Mucosa of rectum (tissue), 2 donors: ENCODE measurements around the gene CACNA1H.

Experiments used
- H3K27ac ChIP-seq, 2 donors: one replicate each; pipeline ENCODE4 v1.7.0; 2013; ENCODE audit warnings: inconsistent platforms in 2 of 2, low read depth in 2 of 2, low read length in 2 of 2
- H3K27me3 ChIP-seq, 2 donors: one replicate each; pipeline ENCODE4 v1.7.0; 2013; ENCODE audit warnings: low read length in 2 of 2; ENCODE audit not compliant: control insufficient read depth in 2 of 2, insufficient read depth in 2 of 2
- H3K36me3 ChIP-seq, 2 donors: one replicate each; pipeline ENCODE4 v1.7.0; 2013; ENCODE audit warnings: low read length in 2 of 2; ENCODE audit not compliant: control insufficient read depth in 2 of 2, insufficient read depth in 2 of 2
- H3K4me1 ChIP-seq, 2 donors: one replicate each; pipeline ENCODE4 v1.7.0; 2013; ENCODE audit warnings: low read length in 2 of 2, mild to moderate bottlenecking in 1 of 2; ENCODE audit not compliant: control insufficient read depth in 2 of 2, insufficient read depth in 2 of 2
- H3K4me3 ChIP-seq, 2 donors: one replicate each; pipeline ENCODE4 v1.7.0; 2013; ENCODE audit warnings: low read length in 2 of 2
- H3K9ac ChIP-seq, 2 donors: one replicate each; pipeline ENCODE4 v1.7.0; 2013; ENCODE audit warnings: low read length in 2 of 2, low read depth in 1 of 2, mild to moderate bottlenecking in 1 of 2
- H3K9me3 ChIP-seq, 2 donors: one replicate each; pipeline ENCODE4 v1.7.0; 2013; ENCODE audit warnings: low read length in 2 of 2; ENCODE audit not compliant: control insufficient read depth in 2 of 2
- donor health status: healthy.
- donor health status: Normal muscosa, but diverticular disease.

The CACNA1H gene

GRCh38 chr16:1218061-1218929 is 65.4 kb downstream of the CACNA1H start:
- H3K4me1 ChIP-seq = no peaks in the 10 kb centered on the region
- peaks cover 0 to 4% of the 10 kb centered on the region in 2 donors for H3K36me3 ChIP-seq
- H3K4me3 ChIP-seq = no peak overlapping the region
- H3K9ac ChIP-seq = no peak overlapping the region
- no peaks in the 10 kb centered on the region for H3K27me3 ChIP-seq
- no peaks in the 10 kb centered on the region for H3K9me3 ChIP-seq
- no peak overlapping the region for H3K27ac ChIP-seq

GRCh38 chr16:1218930-1219611 is 66.2 kb downstream of the CACNA1H start:
- H3K9me3 ChIP-seq = no peaks in the 10 kb centered on the region
- H3K4me1 ChIP-seq = no peaks in the 10 kb centered on the region
- H3K4me3 ChIP-seq = no peak overlapping the region
- H3K9ac ChIP-seq = no peak overlapping the region
- H3K36me3 ChIP-seq = peaks cover 0 to 4% of the 10 kb centered on the region in 2 donors
- no peaks in the 10 kb centered on the region for H3K27me3 ChIP-seq
- no peak overlapping the region for H3K27ac ChIP-seq

DNA sequence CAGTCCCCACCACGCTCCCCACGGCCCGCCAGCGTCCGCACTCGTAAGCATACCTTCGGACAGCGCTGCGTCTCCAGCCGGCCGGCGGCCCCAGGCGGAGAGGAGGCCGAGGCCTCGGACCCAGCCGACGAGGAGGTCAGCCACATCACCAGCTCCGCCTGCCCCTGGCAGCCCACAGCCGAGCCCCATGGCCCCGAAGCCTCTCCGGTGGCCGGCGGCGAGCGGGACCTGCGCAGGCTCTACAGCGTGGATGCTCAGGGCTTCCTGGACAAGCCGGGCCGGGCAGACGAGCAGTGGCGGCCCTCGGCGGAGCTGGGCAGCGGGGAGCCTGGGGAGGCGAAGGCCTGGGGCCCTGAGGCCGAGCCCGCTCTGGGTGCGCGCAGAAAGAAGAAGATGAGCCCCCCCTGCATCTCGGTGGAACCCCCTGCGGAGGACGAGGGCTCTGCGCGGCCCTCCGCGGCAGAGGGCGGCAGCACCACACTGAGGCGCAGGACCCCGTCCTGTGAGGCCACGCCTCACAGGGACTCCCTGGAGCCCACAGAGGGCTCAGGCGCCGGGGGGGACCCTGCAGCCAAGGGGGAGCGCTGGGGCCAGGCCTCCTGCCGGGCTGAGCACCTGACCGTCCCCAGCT is 67.3 kb downstream of the CACNA1H start:
- Histone ChIP-seq H3K9ac (no peak overlapping the region), H3K4me3 (no peak overlapping the region), H3K4me1 (no peaks in the 10 kb centered on the region), H3K27ac (no peak overlapping the region), H3K9me3 (no peaks in the 10 kb centered on the region), H3K27me3 (no peaks in the 10 kb centered on the region), H3K36me3 (peaks cover 0 to 4% of the 10 kb centered on the region in 2 donors)

GRCh38 chr16:1220841-1221627 is 68.1 kb downstream of the CACNA1H start:
- no peaks in the 10 kb centered on the region for H3K9me3 ChIP-seq
- H3K4me1 ChIP-seq = no peaks in the 10 kb centered on the region
- H3K4me3 ChIP-seq = no peak overlapping the region
- peak overlapping the region in 1 of 2 donors; percentile 7 for H3K9ac ChIP-seq
- no peaks in the 10 kb centered on the region for H3K27me3 ChIP-seq
- H3K27ac ChIP-seq = no peak overlapping the region
- peaks cover 0 to 4% of the 10 kb centered on the region in 2 donors for H3K36me3 ChIP-seq

DNA sequence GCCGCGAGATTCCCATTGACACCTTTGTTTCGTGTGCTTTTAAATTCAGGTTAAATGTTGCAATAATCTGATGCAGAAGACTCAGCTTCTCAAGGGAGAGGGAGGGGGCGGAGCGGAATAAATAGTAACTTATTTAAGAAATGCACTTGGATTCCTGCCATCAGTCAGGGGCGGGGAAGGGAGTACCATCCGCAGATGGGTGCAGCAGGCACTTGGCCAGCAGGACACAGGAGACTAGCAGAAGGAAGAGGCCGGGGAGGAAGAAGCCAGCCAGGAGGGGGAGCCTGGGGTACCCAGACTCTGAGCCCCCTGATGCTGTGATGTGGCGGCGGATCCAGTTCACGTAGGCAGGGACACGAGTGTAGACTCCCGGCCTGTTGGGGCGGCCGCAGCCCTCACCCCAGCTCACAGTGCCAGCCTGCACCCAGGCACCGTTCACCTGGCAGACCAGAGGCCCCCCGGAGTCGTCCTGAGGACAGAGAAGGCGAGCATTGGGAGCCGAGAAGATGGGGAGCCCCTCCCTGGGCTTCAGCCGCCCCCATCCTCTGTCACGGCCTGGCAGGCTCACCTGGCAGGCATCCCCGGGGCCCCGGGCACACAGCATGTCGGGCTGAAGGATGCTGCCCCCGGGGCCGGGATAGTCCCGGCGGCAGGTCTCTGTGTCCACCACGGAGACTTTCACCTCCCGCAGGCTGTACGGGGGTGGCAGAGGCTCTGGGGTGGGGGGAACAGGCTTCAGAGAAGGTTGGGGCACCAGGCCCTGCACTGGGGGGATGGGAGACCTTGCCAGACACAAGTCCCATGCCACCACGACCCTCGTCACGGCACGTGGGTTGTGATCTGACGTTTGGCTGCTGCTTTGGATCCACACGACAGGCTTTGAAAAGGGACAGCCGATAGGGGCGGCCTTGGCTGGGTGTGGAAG is 69.0 kb downstream of the CACNA1H start:
- no peak overlapping the region for H3K4me3 ChIP-seq
- H3K27me3 ChIP-seq = no peaks in the 10 kb centered on the region
- no peak overlapping the region for H3K9ac ChIP-seq
- H3K9me3 ChIP-seq = no peaks in the 10 kb centered on the region
- peaks cover 0 to 4% of the 10 kb centered on the region in 2 donors for H3K36me3 ChIP-seq
- H3K27ac ChIP-seq = no peak overlapping the region
- no peaks in the 10 kb centered on the region for H3K4me1 ChIP-seq

DNA sequence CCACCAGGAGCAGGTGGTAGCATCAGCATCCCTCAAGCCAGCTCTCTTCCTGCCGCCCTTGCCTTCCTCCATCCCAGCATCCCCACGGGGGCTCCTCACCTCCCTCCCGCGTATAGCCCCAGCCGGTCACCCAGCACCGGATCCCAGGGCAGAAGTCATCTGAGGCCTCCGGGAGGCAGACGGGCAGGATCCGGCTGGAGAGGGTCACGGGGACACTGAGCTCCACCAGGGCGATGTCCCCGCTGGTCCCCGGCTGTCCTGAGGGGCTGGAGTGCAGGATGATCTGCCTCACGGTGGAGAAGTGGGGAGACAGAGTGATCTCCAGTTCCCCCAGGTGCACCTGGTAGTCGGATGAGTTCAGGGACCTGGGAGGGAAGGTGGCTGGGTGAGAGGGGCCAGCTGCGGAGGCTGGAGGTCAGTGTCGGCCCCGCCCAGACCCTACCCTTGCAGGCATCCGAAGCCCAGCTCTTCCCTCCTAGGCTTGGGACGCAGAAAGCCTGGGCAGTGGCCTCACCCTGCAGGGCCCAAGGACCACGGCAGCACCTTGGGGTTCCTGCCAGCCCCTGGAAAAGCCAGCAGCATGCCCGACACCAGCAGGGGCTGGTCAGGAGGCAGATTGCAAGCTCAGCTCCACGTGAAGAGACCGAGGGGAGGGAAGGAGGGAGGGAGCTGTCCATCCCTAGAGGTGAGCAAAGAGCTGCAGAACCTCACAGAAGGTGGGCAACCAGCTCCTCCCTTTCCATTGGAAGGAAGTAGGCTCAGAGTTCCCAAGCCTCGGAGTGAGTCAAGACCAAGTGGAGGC is 69.8 kb downstream of the CACNA1H start:
- no peak overlapping the region for H3K27ac ChIP-seq
- no peaks in the 10 kb centered on the region for H3K27me3 ChIP-seq
- no peak overlapping the region for H3K9ac ChIP-seq

GRCh38 chr16:1223355-1224214 is 70.7 kb downstream of the CACNA1H start:
- H3K27me3 ChIP-seq = no peaks in the 10 kb centered on the region
- H3K4me3 ChIP-seq = no peak overlapping the region
- peak overlapping the region in 1 of 2 donors; percentile 75 for H3K27ac ChIP-seq
- H3K4me1 ChIP-seq = no peaks in the 10 kb centered on the region
- no peak overlapping the region for H3K9ac ChIP-seq
- H3K9me3 ChIP-seq = no peaks in the 10 kb centered on the region
- peaks cover 0 to 4% of the 10 kb centered on the region in 2 donors for H3K36me3 ChIP-seq

More for the DNA sequence above, 69.8 kb downstream of the CACNA1H start:
- Histone ChIP-seq H3K36me3 (peaks cover 0 to 4% of the 10 kb centered on the region in 2 donors), H3K4me1 (no peaks in the 10 kb centered on the region), H3K9me3 (no peaks in the 10 kb centered on the region), H3K4me3 (no peak overlapping the region)

- no peaks in the 10 kb centered on the region for H3K9me3 ChIP-seq
- H3K9ac ChIP-seq = no peak overlapping the region
- H3K27ac ChIP-seq = peak overlapping the region; percentile 63 to 75
- H3K36me3 ChIP-seq = peaks cover 0 to 4% of the 10 kb centered on the region in 2 donors
- no peaks in the 10 kb centered on the region for H3K4me1 ChIP-seq
- no peaks in the 10 kb centered on the region for H3K27me3 ChIP-seq
- peak overlapping the region in 1 of 2 donors; percentile 48 for H3K4me3 ChIP-seq
Observed at GRCh38 chr16:1224558-1224957, 71.7 kb downstream of the CACNA1H start.
